ENCODE results near the gene BIN2.

DNA sequence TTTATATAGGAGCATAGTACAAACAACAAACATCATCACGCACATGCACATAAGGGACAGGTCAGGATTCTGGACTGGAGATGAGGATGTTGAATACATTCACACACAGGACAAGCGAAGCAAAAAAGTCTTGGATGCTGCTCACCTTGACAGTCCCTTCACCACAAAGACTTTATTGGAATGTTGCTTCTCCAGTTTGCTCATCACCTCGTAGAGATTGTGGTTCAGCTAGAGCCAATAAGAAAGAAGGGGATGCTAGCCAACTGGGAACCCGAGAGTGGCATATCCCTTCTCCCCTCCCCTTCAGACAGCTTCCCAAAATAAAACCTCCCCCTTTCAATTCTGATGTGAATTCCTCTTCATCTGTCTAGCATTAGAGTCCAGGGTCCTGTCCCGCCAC is 28.3 kb downstream of the BIN2 start:
- TF ChIP-seq, protein P1, sequence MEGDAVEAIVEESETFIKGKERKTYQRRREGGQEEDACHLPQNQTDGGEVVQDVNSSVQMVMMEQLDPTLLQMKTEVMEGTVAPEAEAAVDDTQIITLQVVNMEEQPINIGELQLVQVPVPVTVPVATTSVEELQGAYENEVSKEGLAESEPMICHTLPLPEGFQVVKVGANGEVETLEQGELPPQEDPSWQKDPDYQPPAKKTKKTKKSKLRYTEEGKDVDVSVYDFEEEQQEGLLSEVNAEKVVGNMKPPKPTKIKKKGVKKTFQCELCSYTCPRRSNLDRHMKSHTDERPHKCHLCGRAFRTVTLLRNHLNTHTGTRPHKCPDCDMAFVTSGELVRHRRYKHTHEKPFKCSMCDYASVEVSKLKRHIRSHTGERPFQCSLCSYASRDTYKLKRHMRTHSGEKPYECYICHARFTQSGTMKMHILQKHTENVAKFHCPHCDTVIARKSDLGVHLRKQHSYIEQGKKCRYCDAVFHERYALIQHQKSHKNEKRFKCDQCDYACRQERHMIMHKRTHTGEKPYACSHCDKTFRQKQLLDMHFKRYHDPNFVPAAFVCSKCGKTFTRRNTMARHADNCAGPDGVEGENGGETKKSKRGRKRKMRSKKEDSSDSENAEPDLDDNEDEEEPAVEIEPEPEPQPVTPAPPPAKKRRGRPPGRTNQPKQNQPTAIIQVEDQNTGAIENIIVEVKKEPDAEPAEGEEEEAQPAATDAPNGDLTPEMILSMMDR (IDR thresholded peaks at IDR 0.05) = no peak
- TF ChIP-seq POLR2A (IDR thresholded peaks at IDR 0.05) = no peak
